NCI-H1092 treated with DMSO at 0.1 percent for 48 hours (cell line): ENCODE results near the gene GPR50.

ENCODE experiments used
- DNase-seq: peaks from one replicate; lab custom pipeline; 2025; lab: John Stamatoyannopoulos, UW

GPR50 gene

GRCh38 chrX:151176231-151176750, at the start of gene GPR50:
GPR50 (plus strand) TSS chrX:151176584; CDS start chrX:151176722, 138 bp downstream.
- DNase-seq, result no peak

GRCh38 chrX:151132531-151132930, 43.9 kb upstream of the GPR50 start:
- no peak for DNase-seq

- DNase-seq, result peak; percentile 60
Measured at GRCh38 chrX:151151665-151152267, 24.6 kb upstream of the GPR50 start.

- DNase-seq, result peak; percentile 7
Measured at GRCh38 chrX:151153086-151153485, 23.3 kb upstream of the GPR50 start.

- DNase-seq, result no peak
Measured at GRCh38 chrX:151153667-151154066, 22.7 kb upstream of the GPR50 start.

- no peak for DNase-seq
Measured at GRCh38 chrX:151155234-151155633, 21.1 kb upstream of the GPR50 start.

GRCh38 chrX:151161690-151162089, 14.7 kb upstream of the GPR50 start:
- no peak for DNase-seq

GRCh38 chrX:151167791-151168345, 8.5 kb upstream of the GPR50 start:
- DNase-seq, result no peak

- no peak for DNase-seq
Measured at GRCh38 chrX:151169783-151170182, 6.6 kb upstream of the GPR50 start.

GRCh38 chrX:151174581-151175282, 1.7 kb upstream of the GPR50 start:
- no peak for DNase-seq

- DNase-seq, result no peak
Measured at GRCh38 chrX:151175283-151176062, 911 bp upstream of the GPR50 start.

GRCh38 chrX:151177141-151178027, 1.0 kb downstream of the GPR50 start:
- no peak for DNase-seq

GRCh38 chrX:151178746-151179145, 2.4 kb downstream of the GPR50 start:
- DNase-seq, result no peak

- DNase-seq, result no peak
Measured at GRCh38 chrX:151180400-151180799, 4.0 kb downstream of the GPR50 start.

- no peak for DNase-seq
Measured at GRCh38 chrX:151181088-151181487, 4.7 kb downstream of the GPR50 start.

- no peak for DNase-seq
Measured at GRCh38 chrX:151183233-151183753, 6.9 kb downstream of the GPR50 start.

- no peak for DNase-seq
Measured at GRCh38 chrX:151183912-151184565, 7.7 kb downstream of the GPR50 start.

GRCh38 chrX:151184705-151185104, 8.3 kb downstream of the GPR50 start:
- no peak for DNase-seq

- DNase-seq, result no peak
Measured at GRCh38 chrX:151206871-151207270, 30.5 kb downstream of the GPR50 start.

GRCh38 chrX:151225843-151226242, 49.5 kb downstream of the GPR50 start:
- DNase-seq, result no peak

GRCh38 chrX:151226941-151227340, 50.6 kb downstream of the GPR50 start:
- no peak for DNase-seq
